ENCODE results near the gene TMEM232.

GRCh38 chr5:110634475-110634874 is 92.0 kb downstream of the TMEM232 start:
- TF ChIP-seq FOS (IDR thresholded peaks at IDR 0.05; ENCODE audit: extremely low read depth, insufficient read length) (no peak), SIN3A (IDR thresholded peaks at IDR 0.05; ENCODE audit: borderline replicate concordance in 2 of 2, control insufficient read depth in 1 of 2, low read depth in 2 of 2, low read length in 2 of 2) (no peak)
